PC-3 (cell line): ENCODE data around the gene DGKG. TPM values are rescaled to one million over a fixed set of nuclear protein-coding genes. Genes with fewer than 3 reads are reported as not detected.

Source experiments
- ATAC-seq: fragments of 200-7000 bp; cut with Tn5 transposase; 2 replicates; pipeline ENCODE4 v1.9.1; 2020; ENCODE audit warnings: mild to moderate bottlenecking, moderate library complexity
- BruUV-seq: library from RNA; stranded (reverse); fragments of 400-500 nt; replicated peaks from 2 replicates; lab custom pipeline; 2021; lab: Mats Ljungman, UMichigan
- CTCF ChIA-PET: fragments of 300-600 bp; sonication (Branson Sonifier 250); formaldehyde crosslinking; loops from one replicate; lab custom pipeline; 2022; ENCODE audit warnings: antibody characterized with exemption; lab: Charles Lee
- POLR2A ChIA-PET: fragments of 300-600 bp; sonication (Branson Sonifier 250); formaldehyde crosslinking; loops from one replicate; lab custom pipeline; 2022; ENCODE audit warnings: antibody characterized with exemption; ENCODE audit not compliant: unreplicated experiment; lab: Charles Lee
- DNase-seq: peaks from one replicate; pipeline ENCODE4 v3.0.0-alpha.2; 2015
- H2AFZ ChIP-seq: fragments of 300-600 bp; sonication (generic); 2 replicates; pipeline ENCODE4 v1.6.0; 2016; ENCODE audit warnings: antibody characterized with exemption, low read length
- H3F3A ChIP-seq: fragments of 300-600 bp; sonication (generic); one replicate; pipeline ENCODE4 v1.6.0; 2017; ENCODE audit warnings: antibody characterized with exemption, low read length, control low read depth, mild to moderate bottlenecking; ENCODE audit not compliant: unreplicated experiment
- H3K27ac ChIP-seq: fragments of 300-600 bp; sonication (generic); 2 replicates; pipeline ENCODE4 v1.5.1; 2016; ENCODE audit warnings: mild to moderate bottlenecking, low read length
- H3K27me3 ChIP-seq: fragments of 300-600 bp; sonication (generic); 2 replicates; pipeline ENCODE4 v1.6.1; 2016; ENCODE audit warnings: low read length, mixed read lengths
- H3K36me3 ChIP-seq: fragments of 300-600 bp; sonication (generic); 2 replicates; pipeline ENCODE4 v1.6.1; 2016; ENCODE audit warnings: low read depth, mixed run types, low read length, mixed read lengths
- H3K4me1 ChIP-seq: fragments of 300-600 bp; sonication (generic); 2 replicates; pipeline ENCODE4 v1.5.1; 2016; ENCODE audit warnings: low read length; ENCODE audit not compliant: insufficient read depth
- H3K4me2 ChIP-seq: fragments of 300-600 bp; sonication (generic); 2 replicates; pipeline ENCODE4 v1.6.0; 2016; ENCODE audit warnings: low read length
- H3K4me3 ChIP-seq: fragments of 300-600 bp; sonication (generic); 2 replicates; pipeline ENCODE4 v1.5.1; 2016; ENCODE audit warnings: mild to moderate bottlenecking, low read length, mixed read lengths
- H3K79me2 ChIP-seq: fragments of 300-600 bp; sonication (generic); 2 replicates; pipeline ENCODE4 v1.6.1; 2017; ENCODE audit warnings: low read length, mixed read lengths
- H3K9ac ChIP-seq: fragments of 300-600 bp; sonication (generic); 2 replicates; pipeline ENCODE4 v1.6.0; 2016; ENCODE audit warnings: mild to moderate bottlenecking, low read length
- H3K9me2 ChIP-seq: fragments of 300-600 bp; sonication (generic); replicated peaks from 2 replicates; pipeline ENCODE4 v1.6.1; 2016; ENCODE audit warnings: mixed run types, low read length, mixed read lengths
- H3K9me3 ChIP-seq: fragments of 300-600 bp; sonication (generic); 2 replicates; pipeline ENCODE4 v1.6.1; 2016; ENCODE audit warnings: low read length, mixed read lengths
- H4K20me1 ChIP-seq: fragments of 300-600 bp; sonication (generic); 2 replicates; pipeline ENCODE4 v1.6.1; 2016; ENCODE audit warnings: low read length, mixed read lengths
- EZH2 ChIP-seq: fragments of 300-600 bp; sonication (generic); IDR thresholded peaks from one replicate; pipeline ENCODE4 v1.6.1; 2017; ENCODE audit warnings: antibody characterized with exemption, mild to moderate bottlenecking, low read length; ENCODE audit not compliant: unreplicated experiment
- EZH2phosphoT487 ChIP-seq: fragments of 300-600 bp; sonication (generic); IDR thresholded peaks from 2 replicates; pipeline ENCODE4 v1.6.1; 2018; ENCODE audit warnings: mild to moderate bottlenecking, antibody characterized with exemption, low read length, borderline replicate concordance
- intact Hi-C: fragments of 100-400 bp; cut with micrococcal nuclease; formaldehyde crosslinking; loops from 2 replicates; pipeline ENCODE4 v1.9.0; 2023
- total RNA-seq: library from RNA; depleted of rRNA; stranded (reverse); fragments of >200 nt; gene quantifications from 2 replicates; pipeline ENCODE4 v1.2.3, GENCODE V29; 2014
- TF ChIP-seq, protein P1 (sequence below): fragments of 300-600 bp; sonication (generic); conservative IDR thresholded peaks from 2 replicates; pipeline ENCODE4 v1.5.1; 2017; ENCODE audit warnings: antibody characterized with exemption, low read depth, mild to moderate bottlenecking, low read length

The DGKG gene
- total RNA-seq, 1 experiment from 2014 or later: 2.7 TPM

DNA sequence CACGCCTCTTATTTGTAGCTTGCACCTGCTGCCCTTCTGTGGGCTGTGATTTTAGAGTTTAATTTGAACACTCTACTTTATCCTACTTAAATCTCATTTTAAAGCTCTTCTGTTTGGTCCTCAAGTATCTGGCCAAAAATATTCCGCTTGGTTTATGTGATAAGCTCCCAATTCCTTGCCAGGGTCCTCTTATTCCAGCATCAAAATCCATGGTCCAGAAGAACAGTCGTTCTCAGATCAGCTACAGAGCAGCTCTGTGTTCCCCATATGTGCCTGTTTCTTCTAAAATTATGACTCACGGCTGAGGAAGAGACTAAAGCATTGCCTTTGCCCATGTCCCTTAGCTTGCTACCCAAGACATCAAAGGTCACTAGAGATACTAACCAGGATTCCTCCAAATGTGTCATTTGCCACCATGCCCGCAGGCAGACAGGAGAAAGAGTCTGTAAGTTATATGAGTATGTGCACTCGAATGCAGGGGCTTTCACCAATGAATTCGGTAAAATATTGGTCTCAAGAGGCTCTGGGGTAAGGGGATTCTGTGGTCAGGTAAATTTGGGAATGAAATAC is 137.9 kb downstream of the DGKG start:
- no peaks in the 10 kb centered on the region for H3K9me3 ChIP-seq
- TF ChIP-seq EZH2: no peak
- TF ChIP-seq EZH2phosphoT487: no peak
- TF ChIP-seq, protein P1, sequence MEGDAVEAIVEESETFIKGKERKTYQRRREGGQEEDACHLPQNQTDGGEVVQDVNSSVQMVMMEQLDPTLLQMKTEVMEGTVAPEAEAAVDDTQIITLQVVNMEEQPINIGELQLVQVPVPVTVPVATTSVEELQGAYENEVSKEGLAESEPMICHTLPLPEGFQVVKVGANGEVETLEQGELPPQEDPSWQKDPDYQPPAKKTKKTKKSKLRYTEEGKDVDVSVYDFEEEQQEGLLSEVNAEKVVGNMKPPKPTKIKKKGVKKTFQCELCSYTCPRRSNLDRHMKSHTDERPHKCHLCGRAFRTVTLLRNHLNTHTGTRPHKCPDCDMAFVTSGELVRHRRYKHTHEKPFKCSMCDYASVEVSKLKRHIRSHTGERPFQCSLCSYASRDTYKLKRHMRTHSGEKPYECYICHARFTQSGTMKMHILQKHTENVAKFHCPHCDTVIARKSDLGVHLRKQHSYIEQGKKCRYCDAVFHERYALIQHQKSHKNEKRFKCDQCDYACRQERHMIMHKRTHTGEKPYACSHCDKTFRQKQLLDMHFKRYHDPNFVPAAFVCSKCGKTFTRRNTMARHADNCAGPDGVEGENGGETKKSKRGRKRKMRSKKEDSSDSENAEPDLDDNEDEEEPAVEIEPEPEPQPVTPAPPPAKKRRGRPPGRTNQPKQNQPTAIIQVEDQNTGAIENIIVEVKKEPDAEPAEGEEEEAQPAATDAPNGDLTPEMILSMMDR: no peak
- ChIA-PET POLR2A (interaction anchor here (0.6 kb wide), 1 partner anchor 565 kb away, joined by 3 read pairs; no protein-coding TSS in a partner anchor), CTCF (interaction anchor here (0.6 kb wide), 1 partner anchor 283 kb away, joined by 3 read pairs; no protein-coding TSS in a partner anchor)
- H3K79me2 ChIP-seq: no peaks in the 10 kb centered on the region
- BruUV-seq: no TSS peak
- no peak overlapping the region for H3K4me2 ChIP-seq
- H2AFZ ChIP-seq: no peak overlapping the region
- H3K4me1 ChIP-seq: peaks cover 10% of the 10 kb centered on the region
- peaks cover 56% of the 10 kb centered on the region for H3K27me3 ChIP-seq
- H3K4me3 ChIP-seq: no peak overlapping the region
- intact Hi-C loops: no loop called here
- no peaks in the 10 kb centered on the region for H3K36me3 ChIP-seq
- no peaks in the 10 kb centered on the region for H4K20me1 ChIP-seq
- no peak overlapping the region for H3K9ac ChIP-seq
- no peaks in the 10 kb centered on the region; the same call in 1 of the 2 replicates for H3K9me2 ChIP-seq
- H3K27ac ChIP-seq: no peak overlapping the region
- DNase-seq (no peak), ATAC-seq (no peak)
- no peaks in the 10 kb centered on the region for H3F3A ChIP-seq

DNA sequence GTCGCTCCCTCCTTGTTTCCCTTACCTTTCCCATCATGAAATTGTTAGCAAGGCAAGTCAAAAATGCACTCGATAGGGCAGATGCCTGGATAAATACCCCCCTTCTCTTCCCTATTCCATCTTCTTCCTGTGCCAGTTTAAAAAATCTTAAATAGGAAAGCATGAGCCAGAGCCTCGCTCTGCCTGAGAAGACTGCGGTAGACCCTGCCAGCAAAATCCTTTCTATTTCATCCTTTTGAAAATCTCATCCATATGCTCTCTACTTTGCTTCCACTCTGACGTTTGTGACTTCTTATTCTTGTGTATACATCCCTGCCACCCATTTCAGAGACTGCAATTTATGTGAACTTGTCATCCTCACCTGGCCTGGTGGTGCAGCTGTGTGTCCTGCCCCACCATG is 138.6 kb downstream of the DGKG start:
- intact Hi-C loops: no loop called here
- Histone ChIP-seq H3K4me1 (peaks cover 10% of the 10 kb centered on the region), H3F3A (no peaks in the 10 kb centered on the region), H3K27me3 (peaks cover 50% of the 10 kb centered on the region), H3K4me3 (no peak overlapping the region), H3K4me2 (no peak overlapping the region), H3K79me2 (no peaks in the 10 kb centered on the region), H3K27ac (no peak overlapping the region), H3K9me3 (no peaks in the 10 kb centered on the region), H2AFZ (no peak overlapping the region), H4K20me1 (no peaks in the 10 kb centered on the region), H3K9me2 (no peaks in the 10 kb centered on the region; the same call in 1 of the 2 replicates), H3K36me3 (no peaks in the 10 kb centered on the region), H3K9ac (no peak overlapping the region)
- ChIA-PET CTCF (no interaction called here), POLR2A (no interaction called here)
- TF ChIP-seq, protein P1: no peak
- TF ChIP-seq EZH2: no peak
- no peak for TF ChIP-seq EZH2phosphoT487
- DNase-seq (no peak), ATAC-seq (no peak)
- no TSS peak for BruUV-seq

GRCh38 chr3:186221760-186222378 is 140.2 kb downstream of the DGKG start:
- intact Hi-C loops: no loop called here
- Histone ChIP-seq H3K36me3 (no peaks in the 10 kb centered on the region), H3K9me3 (no peaks in the 10 kb centered on the region), H3K9me2 (no peaks in the 10 kb centered on the region; the same call in 1 of the 2 replicates), H4K20me1 (no peaks in the 10 kb centered on the region), H3K79me2 (no peaks in the 10 kb centered on the region), H3K27me3 (peaks cover 34% of the 10 kb centered on the region), H3K9ac (no peak overlapping the region), H3F3A (no peaks in the 10 kb centered on the region), H2AFZ (no peak overlapping the region), H3K27ac (no peak overlapping the region), H3K4me2 (no peak overlapping the region), H3K4me1 (peaks cover 10% of the 10 kb centered on the region), H3K4me3 (no peak overlapping the region)
- POLR2A ChIA-PET: interaction anchor here (0.6 kb wide), 1 partner anchor 286 kb away, joined by 4 read pairs; no protein-coding TSS in a partner anchor
- ATAC-seq: no peak
- CTCF ChIA-PET: no interaction called here
- TF ChIP-seq, protein P1: no peak
- TF ChIP-seq EZH2 (no peak), EZH2phosphoT487 (no peak)
- DNase-seq: no peak
- no TSS peak for BruUV-seq
